ENCODE data around the gene SORCS2. TPM values are rescaled to one million over a fixed set of nuclear protein-coding genes. Genes with fewer than 3 reads are reported as not detected.

SORCS2 gene
- total RNA-seq, 6 donors from 2014 or later: 2.2 to 28.3 (median 7.2) TPM

- ATAC-seq (ENCODE audit: low FRiP score in 2 of 2) (no peak), DNase-seq (no peak)
- 70 to 80% methylated on average over 14 to 15 of the region's 15 CpGs for WGBS, 2 donors
- peaks cover 0 to 4% (median 0%) of the 10 kb centered on the region in 4 donors for H3K4me1 ChIP-seq
- no peak overlapping the region for H3K27ac ChIP-seq
- H3K36me3 ChIP-seq: no peaks in the 10 kb centered on the region
- no peaks in the 10 kb centered on the region for H3K27me3 ChIP-seq
- no peaks in the 10 kb centered on the region for H3K9me3 ChIP-seq
- TF ChIP-seq CTCF (IDR thresholded peaks at IDR 0.05): no peak
- TF ChIP-seq EP300 (IDR thresholded peaks at IDR 0.05): no peak
- TF ChIP-seq POLR2AphosphoS5 (IDR thresholded peaks at IDR 0.05): no peak
- no peak overlapping the region for H3K4me3 ChIP-seq
Measured at GRCh38 chr4:7239101-7239820, 46.9 kb downstream of the SORCS2 start.

- no peak for ATAC-seq (ENCODE audit: low FRiP score in 2 of 2)
- H3K9me3 ChIP-seq: no peaks in the 10 kb centered on the region
- WGBS, 2 donors: 63 to 65% methylated on average over 13 of the region's 13 CpGs
- no peak overlapping the region for H3K4me3 ChIP-seq
- H3K36me3 ChIP-seq: no peaks in the 10 kb centered on the region
- H3K27me3 ChIP-seq: no peaks in the 10 kb centered on the region
- TF ChIP-seq EP300 (IDR thresholded peaks at IDR 0.05) (no peak), POLR2A (IDR thresholded peaks at IDR 0.05) (no peak), POLR2AphosphoS5 (IDR thresholded peaks at IDR 0.05) (no peak), CTCF (IDR thresholded peaks at IDR 0.05) (no peak)
- DNase-seq: no peak
- H3K27ac ChIP-seq: no peak overlapping the region
- H3K4me1 ChIP-seq: peaks cover 0 to 4% (median 0%) of the 10 kb centered on the region in 4 donors
Measured at GRCh38 chr4:7239844-7240243, 47.5 kb downstream of the SORCS2 start.

- WGBS, 2 donors: 68 to 81% methylated on average over 12 of the region's 12 CpGs
Measured at GRCh38 chr4:7240306-7240705, 48.0 kb downstream of the SORCS2 start.

GRCh38 chr4:7241597-7242125 lies 49.3 kb downstream of the SORCS2 start:
- WGBS, 2 donors: 72 to 82% methylated on average over 13 to 18 of the region's 18 CpGs
- Histone ChIP-seq H3K27ac (no peak overlapping the region), H3K4me3 (no peak overlapping the region), H3K36me3 (no peaks in the 10 kb centered on the region), H3K9me3 (no peaks in the 10 kb centered on the region), H3K27me3 (no peaks in the 10 kb centered on the region), H3K4me1 (peaks cover 0 to 3% (median 0%) of the 10 kb centered on the region in 4 donors)
- DNase-seq (no peak), ATAC-seq (ENCODE audit: low FRiP score in 2 of 2) (no peak)
- TF ChIP-seq POLR2A (IDR thresholded peaks at IDR 0.05) (no peak), POLR2AphosphoS5 (IDR thresholded peaks at IDR 0.05) (no peak), EP300 (IDR thresholded peaks at IDR 0.05) (no peak), CTCF (IDR thresholded peaks at IDR 0.05) (no peak)

More at GRCh38 chr4:7240306-7240705, 48.0 kb downstream of the SORCS2 start:
- peaks cover 0 to 4% (median 0%) of the 10 kb centered on the region in 4 donors for H3K4me1 ChIP-seq
- no peak for DNase-seq
- no peaks in the 10 kb centered on the region for H3K27me3 ChIP-seq
- TF ChIP-seq CTCF (IDR thresholded peaks at IDR 0.05) (no peak), EP300 (IDR thresholded peaks at IDR 0.05) (no peak), POLR2A (IDR thresholded peaks at IDR 0.05) (no peak), POLR2AphosphoS5 (IDR thresholded peaks at IDR 0.05) (no peak)
- no peaks in the 10 kb centered on the region for H3K36me3 ChIP-seq
- no peaks in the 10 kb centered on the region for H3K9me3 ChIP-seq
- H3K4me3 ChIP-seq: no peak overlapping the region
- ATAC-seq (ENCODE audit: low FRiP score in 2 of 2): no peak
- no peak overlapping the region for H3K27ac ChIP-seq

GRCh38 chr4:7242766-7243165 lies 50.4 kb downstream of the SORCS2 start:
- ATAC-seq (ENCODE audit: low FRiP score in 2 of 2): no peak
- Histone ChIP-seq H3K9me3 (no peaks in the 10 kb centered on the region), H3K4me3 (no peak overlapping the region), H3K4me1 (no peaks in the 10 kb centered on the region), H3K27ac (no peak overlapping the region), H3K36me3 (no peaks in the 10 kb centered on the region), H3K27me3 (no peaks in the 10 kb centered on the region)
- WGBS, 2 donors: 75 to 79% methylated on average over 8 to 13 of the region's 13 CpGs
- no peak for DNase-seq
- TF ChIP-seq POLR2AphosphoS5 (IDR thresholded peaks at IDR 0.05) (no peak), EP300 (IDR thresholded peaks at IDR 0.05) (no peak), POLR2A (IDR thresholded peaks at IDR 0.05) (no peak), CTCF (IDR thresholded peaks at IDR 0.05) (no peak)
